Measurements from ENCODE around the gene NEUROG2. TPM values are rescaled to one million over a fixed set of nuclear protein-coding genes. Genes with fewer than 3 reads are reported as not detected.
A peak's percentile ranks its signal among the peaks of the same experiment; 100 is the strongest.

Gene NEUROG2
- total RNA-seq, 1 donor from 2014 or later: 4.2 TPM

DNA sequence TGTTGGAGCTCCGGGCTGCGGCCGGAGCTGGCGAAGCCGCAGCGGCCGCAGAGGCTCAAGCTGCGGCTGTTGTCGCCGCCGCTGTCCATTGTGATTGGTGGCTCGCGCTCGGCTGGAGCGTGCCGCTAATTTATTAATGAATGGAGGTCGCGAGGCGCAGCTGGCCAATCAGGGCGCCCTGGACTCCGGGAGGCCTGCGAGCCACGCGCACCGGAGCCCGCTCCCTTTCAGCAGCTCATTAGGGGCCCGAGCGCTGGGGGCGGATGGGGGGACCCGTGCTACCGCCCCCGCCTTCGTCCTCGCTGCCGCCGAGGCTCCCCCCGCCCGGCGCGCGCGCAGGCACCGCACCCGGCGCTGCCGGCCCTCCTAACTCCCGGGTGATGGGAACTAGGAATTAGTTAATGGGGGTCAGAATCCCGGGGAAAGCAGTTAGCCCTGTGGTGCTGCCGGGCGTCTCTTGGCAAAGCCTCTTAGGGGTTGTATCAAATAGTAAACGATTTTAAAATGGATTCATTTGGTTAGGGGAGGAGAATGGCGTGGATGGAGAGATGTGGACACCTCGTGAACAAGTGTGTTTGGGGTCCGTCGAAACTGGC is 589 bp upstream of the NEUROG2 start:
- no peak overlapping the region for H3K27ac Mint-ChIP-seq (ENCODE audit: unreplicated experiment)
- DNase-seq (ENCODE audit: low read depth, low spot score): peak; percentile 71
- H3K9me3 Mint-ChIP-seq: no peaks in the 10 kb centered on the region
- TF ChIP-seq, protein P1, sequence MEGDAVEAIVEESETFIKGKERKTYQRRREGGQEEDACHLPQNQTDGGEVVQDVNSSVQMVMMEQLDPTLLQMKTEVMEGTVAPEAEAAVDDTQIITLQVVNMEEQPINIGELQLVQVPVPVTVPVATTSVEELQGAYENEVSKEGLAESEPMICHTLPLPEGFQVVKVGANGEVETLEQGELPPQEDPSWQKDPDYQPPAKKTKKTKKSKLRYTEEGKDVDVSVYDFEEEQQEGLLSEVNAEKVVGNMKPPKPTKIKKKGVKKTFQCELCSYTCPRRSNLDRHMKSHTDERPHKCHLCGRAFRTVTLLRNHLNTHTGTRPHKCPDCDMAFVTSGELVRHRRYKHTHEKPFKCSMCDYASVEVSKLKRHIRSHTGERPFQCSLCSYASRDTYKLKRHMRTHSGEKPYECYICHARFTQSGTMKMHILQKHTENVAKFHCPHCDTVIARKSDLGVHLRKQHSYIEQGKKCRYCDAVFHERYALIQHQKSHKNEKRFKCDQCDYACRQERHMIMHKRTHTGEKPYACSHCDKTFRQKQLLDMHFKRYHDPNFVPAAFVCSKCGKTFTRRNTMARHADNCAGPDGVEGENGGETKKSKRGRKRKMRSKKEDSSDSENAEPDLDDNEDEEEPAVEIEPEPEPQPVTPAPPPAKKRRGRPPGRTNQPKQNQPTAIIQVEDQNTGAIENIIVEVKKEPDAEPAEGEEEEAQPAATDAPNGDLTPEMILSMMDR (conservative IDR thresholded peaks at IDR 0.05): no peak
- peaks cover 98% of the 10 kb centered on the region for H3K27me3 Mint-ChIP-seq (ENCODE audit: low read depth)
- peaks cover 60% of the 10 kb centered on the region for H3K4me1 Mint-ChIP-seq
- peak overlapping the region; percentile 85 for H3K4me3 Mint-ChIP-seq
- H3K36me3 Mint-ChIP-seq (ENCODE audit: low read depth): no peaks in the 10 kb centered on the region

DNA sequence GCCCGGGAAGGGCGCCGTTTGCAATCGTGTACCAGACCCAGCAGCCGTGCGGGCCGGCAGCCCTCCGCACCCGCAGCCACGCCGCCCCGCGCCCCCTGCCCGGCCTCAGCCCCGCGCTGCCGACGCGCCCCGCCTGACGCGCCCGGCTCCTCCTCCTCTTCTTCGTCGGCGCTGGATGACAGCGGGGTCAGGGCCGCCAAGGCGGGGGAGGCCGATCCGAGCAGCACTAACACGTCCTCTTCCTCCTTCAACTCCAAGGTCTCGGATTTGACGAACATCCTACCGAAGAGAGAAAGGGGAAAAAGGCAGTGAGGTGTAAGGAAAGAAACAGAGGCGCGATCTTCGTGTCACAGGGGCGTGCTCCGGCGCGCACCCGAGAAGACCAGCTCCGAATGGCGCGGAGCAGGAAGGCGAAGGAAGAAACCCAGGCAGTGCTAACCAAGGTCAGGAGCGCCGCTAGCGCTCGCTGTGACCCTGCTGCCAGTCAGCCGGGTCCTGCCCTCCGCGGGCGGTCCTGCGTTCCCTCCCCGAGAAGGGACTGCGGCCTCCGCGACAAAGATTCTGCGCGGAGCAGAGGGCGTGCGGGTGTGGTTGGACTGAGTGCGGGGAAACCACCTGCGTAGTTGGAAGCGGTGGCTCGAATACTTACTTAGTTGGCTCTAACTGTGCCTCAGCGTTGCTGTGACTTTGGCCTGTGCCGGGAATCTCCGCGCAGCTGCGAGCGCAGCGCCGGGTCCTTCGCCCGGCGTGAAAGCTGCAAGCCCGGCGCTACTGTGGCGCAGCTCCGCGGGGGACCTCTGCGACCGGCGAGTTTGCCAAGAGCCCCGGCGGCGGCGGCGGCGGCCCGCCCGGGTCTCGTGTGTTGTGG is 548 bp downstream of the NEUROG2 start:
- H3K9me3 Mint-ChIP-seq: no peaks in the 10 kb centered on the region
- peaks cover 55% of the 10 kb centered on the region for H3K4me1 Mint-ChIP-seq
- H3K36me3 Mint-ChIP-seq (ENCODE audit: low read depth): no peaks in the 10 kb centered on the region
- H3K27ac Mint-ChIP-seq (ENCODE audit: unreplicated experiment): no peak overlapping the region
- peaks cover 98% of the 10 kb centered on the region for H3K27me3 Mint-ChIP-seq (ENCODE audit: low read depth)
- peak; percentile 31 for DNase-seq (ENCODE audit: low read depth, low spot score)
- peak overlapping the region; percentile 85 for H3K4me3 Mint-ChIP-seq
- TF ChIP-seq, protein P1 (conservative IDR thresholded peaks at IDR 0.05): no peak

DNA sequence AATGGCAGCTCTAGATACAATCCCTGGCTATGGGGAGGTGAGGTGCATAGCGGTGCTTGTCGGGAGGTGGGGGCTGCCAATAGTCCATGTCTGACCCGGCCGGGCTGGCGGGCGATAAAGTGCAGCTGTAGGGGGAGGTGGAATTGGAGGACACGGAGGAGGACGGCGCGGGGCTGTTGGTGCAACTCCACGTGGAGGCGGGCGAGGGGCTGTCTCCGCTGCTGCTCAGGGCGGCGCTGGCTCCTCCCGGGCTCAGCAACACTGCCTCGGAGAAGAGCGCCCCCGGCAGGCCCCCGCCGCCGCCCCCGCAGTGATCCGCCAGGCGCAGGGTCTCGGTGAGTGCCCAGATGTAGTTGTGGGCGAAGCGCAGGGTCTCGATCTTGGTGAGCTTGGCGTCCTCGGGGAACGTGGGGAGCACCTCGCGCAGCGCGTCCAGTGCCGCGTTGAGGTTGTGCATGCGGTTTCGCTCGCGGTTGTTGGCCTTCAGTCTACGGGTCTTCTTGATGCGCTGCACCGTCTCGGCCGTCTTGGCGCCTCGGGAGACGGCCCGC is 1.3 kb downstream of the NEUROG2 start:
- Mint-ChIP-seq H3K9me3 (no peaks in the 10 kb centered on the region), H3K4me3 (peak overlapping the region; percentile 89), H3K36me3 (ENCODE audit: low read depth) (no peaks in the 10 kb centered on the region), H3K27me3 (ENCODE audit: low read depth) (peaks cover 98% of the 10 kb centered on the region), H3K4me1 (peaks cover 52% of the 10 kb centered on the region), H3K27ac (ENCODE audit: unreplicated experiment) (no peak overlapping the region)
- DNase-seq (ENCODE audit: low read depth, low spot score): peak; percentile 31
- TF ChIP-seq, protein P1 (conservative IDR thresholded peaks at IDR 0.05): no peak

DNA sequence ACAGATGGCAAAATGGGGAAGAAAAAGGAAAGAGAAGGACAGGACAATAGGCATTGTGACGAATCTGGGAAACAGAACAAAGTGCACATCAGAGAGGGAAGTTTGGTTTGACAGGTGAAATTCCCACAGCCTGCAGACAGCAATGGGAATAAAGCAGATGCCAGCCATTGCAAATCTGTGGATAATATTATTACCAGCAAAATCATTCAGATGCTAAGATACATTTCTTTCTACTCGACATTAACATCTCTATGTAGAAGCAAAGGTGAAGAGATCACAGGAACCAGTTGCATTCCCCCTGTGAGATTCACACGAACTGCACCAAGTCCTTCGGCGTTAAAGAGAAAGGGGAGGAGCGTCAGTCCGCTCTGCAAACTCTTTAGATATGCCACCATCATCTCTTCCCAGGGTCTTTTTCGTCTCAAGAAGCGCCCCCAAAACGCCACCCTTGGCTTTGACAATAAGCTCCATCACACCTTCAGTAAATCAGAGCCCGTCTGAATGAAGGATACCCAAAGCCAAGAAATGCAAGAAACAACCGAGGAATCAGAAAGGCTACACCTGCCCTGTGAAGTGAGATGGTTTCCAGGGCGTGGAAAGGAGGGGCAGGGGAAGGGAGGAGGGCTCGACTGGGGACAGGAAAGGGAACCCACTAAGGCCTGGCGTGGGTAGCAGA is 1.9 kb downstream of the NEUROG2 start:
- Mint-ChIP-seq H3K4me1 (peaks cover 55% of the 10 kb centered on the region), H3K27me3 (ENCODE audit: low read depth) (peaks cover 98% of the 10 kb centered on the region), H3K27ac (ENCODE audit: unreplicated experiment) (no peak overlapping the region), H3K9me3 (no peaks in the 10 kb centered on the region), H3K4me3 (peak overlapping the region; percentile 89), H3K36me3 (ENCODE audit: low read depth) (no peaks in the 10 kb centered on the region)
- no peak for DNase-seq (ENCODE audit: low read depth, low spot score)
- TF ChIP-seq, protein P1 (conservative IDR thresholded peaks at IDR 0.05): no peak

DNA sequence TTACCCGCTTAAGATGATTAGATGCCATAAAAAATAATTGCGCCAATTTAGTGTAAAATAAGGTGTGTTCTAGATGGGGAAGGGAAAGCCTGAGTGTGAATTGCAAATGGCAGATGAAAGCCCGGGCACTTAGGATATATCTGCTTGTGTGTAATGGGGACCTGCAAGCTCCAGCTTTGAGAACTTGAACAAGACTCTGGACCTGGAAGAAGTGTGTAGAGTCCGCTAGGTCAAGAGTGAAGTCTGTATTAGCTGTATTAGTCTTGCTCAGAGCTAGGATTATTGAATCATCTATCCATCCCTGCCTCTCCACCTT is 4.2 kb downstream of the NEUROG2 start:
- TF ChIP-seq, protein P1 (conservative IDR thresholded peaks at IDR 0.05): no peak
- Mint-ChIP-seq H3K36me3 (ENCODE audit: low read depth) (no peaks in the 10 kb centered on the region), H3K27me3 (ENCODE audit: low read depth) (peaks cover 98% of the 10 kb centered on the region), H3K4me3 (peak overlapping the region; percentile 64), H3K4me1 (peaks cover 57% of the 10 kb centered on the region), H3K9me3 (no peaks in the 10 kb centered on the region), H3K27ac (ENCODE audit: unreplicated experiment) (no peak overlapping the region)
- DNase-seq (ENCODE audit: low read depth, low spot score): no peak
